NCI-H524 treated with DMSO at 0.1 percent for 48 hours (cell line): ENCODE results near the gene RTEL1.

ENCODE experiments used
- DNase-seq: peaks from one replicate; lab custom pipeline; 2025; lab: John Stamatoyannopoulos, UW

RTEL1 gene

GRCh38 chr20:63740627-63741353 lies 82.7 kb downstream of the RTEL1 start:
- DNase-seq: no peak

- DNase-seq: no peak
These were observed 83.2 kb downstream of the RTEL1 start for GRCh38 chr20:63741354-63741675.

- no peak for DNase-seq
These were observed 83.7 kb downstream of the RTEL1 start for GRCh38 chr20:63741676-63742380.

DNA sequence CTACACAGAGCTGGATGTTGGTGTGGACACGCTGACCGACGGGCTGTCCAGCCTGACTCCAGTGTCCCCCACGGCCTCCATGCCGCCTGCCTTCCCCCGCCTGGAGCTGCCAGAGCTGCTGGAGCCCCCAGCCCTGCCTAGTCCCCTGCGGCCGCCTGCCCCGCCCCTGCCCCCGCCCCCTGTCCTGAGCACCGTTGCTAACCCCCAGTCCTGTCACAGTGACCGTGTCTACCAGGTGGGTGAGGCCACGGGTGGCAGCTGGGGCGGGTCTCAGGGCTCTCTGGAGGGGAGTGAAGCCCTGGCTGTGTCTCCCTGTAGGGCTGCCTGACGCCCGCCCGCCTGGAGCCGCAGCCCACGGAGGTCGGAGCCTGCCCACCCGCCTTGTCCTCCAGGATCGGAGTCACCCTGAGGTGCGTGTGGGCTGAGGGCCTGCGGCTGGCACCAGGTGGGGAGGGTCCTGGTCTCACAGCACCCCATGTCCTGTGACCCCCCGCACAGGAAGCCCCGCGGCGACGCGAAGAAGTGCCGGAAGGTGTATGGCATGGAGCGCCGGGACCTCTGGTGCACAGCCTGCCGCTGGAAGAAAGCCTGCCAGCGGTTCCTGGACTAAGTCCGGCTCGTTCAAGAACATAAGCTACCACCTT lies 84.4 kb downstream of the RTEL1 start:
- DNase-seq: no peak

DNA sequence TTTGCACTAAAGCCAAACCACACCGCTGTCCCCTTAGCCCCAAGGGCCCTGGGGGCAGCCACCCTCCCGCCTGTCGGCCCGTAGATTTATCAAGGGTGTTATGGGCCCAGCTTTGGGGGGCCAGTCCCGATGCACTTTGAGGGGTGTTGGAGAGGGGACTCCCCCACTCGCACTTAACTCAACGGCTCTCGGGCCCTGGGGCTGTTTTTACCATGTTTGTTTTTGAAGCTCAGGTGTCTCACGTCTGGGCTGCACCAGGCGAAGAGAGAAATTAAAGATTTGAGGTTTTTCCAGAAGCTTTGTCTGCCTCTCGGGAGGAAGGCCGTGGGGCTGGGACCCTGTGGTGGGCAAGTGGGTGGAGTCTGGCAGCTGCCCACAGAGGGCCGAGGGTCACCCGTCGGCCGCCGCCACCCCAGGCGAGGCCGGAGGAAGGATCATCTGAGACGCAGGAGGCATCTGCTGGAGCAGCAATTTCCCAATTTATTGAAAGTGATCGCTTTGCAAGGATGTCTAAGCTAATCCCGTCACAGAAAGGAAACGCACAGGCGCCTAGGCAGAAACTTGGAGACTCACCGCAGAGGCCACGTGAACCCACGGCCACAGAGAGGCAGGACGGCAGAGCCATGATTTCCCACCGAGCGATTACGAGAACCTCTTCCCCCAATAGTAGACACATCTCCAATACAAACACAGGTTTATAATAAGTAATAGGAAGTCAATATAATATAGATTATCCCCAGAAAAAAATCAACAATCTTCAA lies 85.3 kb downstream of the RTEL1 start:
- DNase-seq: no peak

DNA sequence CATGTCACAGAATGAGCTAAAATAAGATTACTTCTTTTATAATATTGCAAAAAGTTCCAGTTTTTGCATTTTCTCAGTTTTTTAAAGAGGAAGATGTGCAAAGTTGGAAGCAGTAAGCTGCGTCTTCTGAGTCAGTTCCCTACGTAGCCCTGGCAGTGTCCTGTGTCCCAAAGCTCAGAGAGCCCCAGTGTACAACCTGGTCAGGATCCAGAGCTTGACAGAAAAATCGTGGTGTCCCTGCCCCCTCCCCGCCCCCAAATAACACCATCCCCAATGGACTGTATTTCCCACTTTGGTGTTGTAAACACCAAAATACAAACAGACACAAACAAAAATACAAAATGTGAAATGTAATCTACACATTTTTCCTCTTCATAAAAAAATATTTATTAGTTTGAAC lies 86.0 kb downstream of the RTEL1 start:
- DNase-seq: no peak

- DNase-seq: no peak
These were observed 86.7 kb downstream of the RTEL1 start for GRCh38 chr20:63744574-63745423.

DNA sequence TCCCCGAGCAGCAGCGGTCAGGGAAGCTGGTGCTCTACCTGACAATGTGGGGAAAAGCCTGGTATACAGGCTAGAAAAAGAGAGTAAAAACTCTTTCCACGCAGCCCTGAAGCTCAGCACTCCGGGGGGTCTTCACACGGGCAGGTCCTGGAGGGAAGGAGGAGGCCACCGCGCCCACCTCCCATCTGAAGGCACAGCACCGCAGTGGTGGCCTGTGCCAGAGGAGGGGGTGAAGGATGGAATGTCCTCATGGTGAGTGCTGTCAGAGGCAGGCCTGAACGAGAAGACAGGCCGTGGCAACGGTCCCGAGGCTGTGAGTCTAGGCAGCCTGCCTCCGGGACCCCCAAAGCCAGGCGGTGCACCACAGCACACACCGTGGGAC lies 87.3 kb downstream of the RTEL1 start:
- DNase-seq: no peak
